Measurements from ENCODE around the gene PHF8. TPM values are rescaled to one million over a fixed set of nuclear protein-coding genes. Genes with fewer than 3 reads are reported as not detected.

PHF8 gene
- 10 to 100 TPM; 18.5 to 28.7 (median 22.8) TPM for total RNA-seq

GRCh38 chrX:54044126-54044876 lies at the start of gene PHF8:
TSS of gene PHF8 (minus strand) at chrX:54044473. CDS start at chrX:54042728, 1,745 bp downstream.
- WGBS = 45% methylated on average over 63 of the region's 66 CpGs

GRCh38 chrX:54093571-54093970 lies 49.3 kb upstream of the PHF8 start:
- no peak for TF ChIP-seq CTCF (IDR thresholded peaks at IDR 0.05)
- TF ChIP-seq POLR2AphosphoS5 (IDR thresholded peaks at IDR 0.05) = no peak
- TF ChIP-seq EP300 (IDR thresholded peaks at IDR 0.05) = no peak
- no peak for TF ChIP-seq POLR2A (IDR thresholded peaks at IDR 0.05; ENCODE audit: low read depth)
- intact Hi-C loops (cut with DNase I) = no loop called here
- Histone ChIP-seq H3K4me1 (no peaks in the 10 kb centered on the region), H3K27me3 (no peaks in the 10 kb centered on the region), H3K36me3 (peaks cover 0 to 6% (median 0%) of the 10 kb centered on the region in 4 donors), H3K9me3 (no peaks in the 10 kb centered on the region), H3K27ac (replicated peaks in 1 of 4) (no peak overlapping the region), H3K4me3 (no peak overlapping the region)
- no peak for DNase-seq (ENCODE audit: extremely low spot score)
- 76% methylated on average over 2 of the region's 2 CpGs for WGBS

More at GRCh38 chrX:54044126-54044876, at the start of gene PHF8:
- DNase-seq (ENCODE audit: extremely low spot score) = peak; percentile 96
- peak within 1 kb of the TSS; percentile 68 to 82 (median 71) for H3K4me3 ChIP-seq
- H3K27ac ChIP-seq (replicated peaks in 1 of 4) = peak within 1 kb of the TSS; percentile 92 to 96 (median 94)
- TF ChIP-seq CTCF (IDR thresholded peaks at IDR 0.05) (no peak), POLR2AphosphoS5 (IDR thresholded peaks at IDR 0.05) (peak; percentile 66 to 71)
- H3K27me3 ChIP-seq = no peaks in the 10 kb centered on the region
- peaks cover 0 to 27% (median 13%) of the 10 kb centered on the region in 4 donors for H3K36me3 ChIP-seq
- H3K9me3 ChIP-seq = no peaks in the 10 kb centered on the region
- intact Hi-C loops (cut with DNase I) = loop anchor here (10.0 kb wide), 2 partner anchors 140 to 600 kb away; partner anchors contain the start of gene FAM120C
- H3K4me1 ChIP-seq = peaks cover 0 to 19% (median 13%) of the 10 kb centered on the region in 4 donors

GRCh38 chrX:54093159-54093558 lies 48.9 kb upstream of the PHF8 start:
- Histone ChIP-seq H3K4me1 (no peaks in the 10 kb centered on the region), H3K9me3 (no peaks in the 10 kb centered on the region), H3K36me3 (peaks cover 0 to 6% (median 0%) of the 10 kb centered on the region in 4 donors), H3K27ac (replicated peaks in 1 of 4) (no peak overlapping the region), H3K27me3 (no peaks in the 10 kb centered on the region), H3K4me3 (no peak overlapping the region)
- intact Hi-C loops (cut with DNase I) = no loop called here
- WGBS = 48% methylated on average over 1 of the region's 1 CpG
- DNase-seq (ENCODE audit: extremely low spot score) = no peak
- TF ChIP-seq POLR2A (IDR thresholded peaks at IDR 0.05; ENCODE audit: low read depth) (no peak), POLR2AphosphoS5 (IDR thresholded peaks at IDR 0.05) (no peak), CTCF (IDR thresholded peaks at IDR 0.05) (no peak)

GRCh38 chrX:54090880-54091279 lies 46.6 kb upstream of the PHF8 start:
- no peak for DNase-seq (ENCODE audit: extremely low spot score)
- no peak overlapping the region for H3K4me3 ChIP-seq
- peaks cover 0 to 6% (median under 1%) of the 10 kb centered on the region in 4 donors for H3K36me3 ChIP-seq
- TF ChIP-seq POLR2A (IDR thresholded peaks at IDR 0.05; ENCODE audit: low read depth) (no peak), EP300 (IDR thresholded peaks at IDR 0.05) (no peak), CTCF (IDR thresholded peaks at IDR 0.05) (no peak), POLR2AphosphoS5 (IDR thresholded peaks at IDR 0.05) (no peak)
- 81% methylated on average over 2 of the region's 2 CpGs for WGBS
- H3K27ac ChIP-seq (replicated peaks in 1 of 4) = no peak overlapping the region
- intact Hi-C loops (cut with DNase I) = no loop called here
- H3K9me3 ChIP-seq = no peaks in the 10 kb centered on the region
- no peaks in the 10 kb centered on the region for H3K27me3 ChIP-seq
- H3K4me1 ChIP-seq = no peaks in the 10 kb centered on the region
